Left lung (tissue), 10 donors: ENCODE measurements around the gene TUBA1B. TPM values are rescaled to one million over a fixed set of nuclear protein-coding genes. Genes with fewer than 3 reads are reported as not detected.
"Not testable (repeated sequence)": the region's sequence is repeated elsewhere in the genome, so short reads cannot be mapped to it uniquely, and the experiment has no call there.

Source experiments
- ATAC-seq: fragments of 200-7000 bp; cut with Tn5 transposase; one replicate; pipeline ENCODE4 v1.9.1; 2020; ENCODE audit warnings: moderate library complexity
- DNase-seq, 4 donors: peaks; one replicate each; pipeline ENCODE4 v3.0.0-alpha.2; 2013 to 2020
- H3K27ac ChIP-seq, 2 donors: fragments of 200-600 bp; sonication (generic) in 1 of 2; one replicate each; pipeline versions ENCODE4 v1.5.0 to v1.8.0; 2020 to 2021
- H3K27me3 ChIP-seq, 2 donors: fragments of 200-600 bp; sonication (generic) in 1 of 2; one replicate each; pipeline versions ENCODE4 v1.5.0 to v1.8.0; 2020 to 2021
- H3K36me3 ChIP-seq, 2 donors: fragments of 200-600 bp; sonication (generic) in 1 of 2; one replicate each; pipeline versions ENCODE4 v1.5.0 to v1.8.0; 2020 to 2021
- H3K4me1 ChIP-seq, 2 donors: fragments of 200-600 bp; one replicate each; pipeline ENCODE4 v1.8.0; 2021
- H3K4me3 ChIP-seq, 2 donors: fragments of 200-600 bp; sonication (generic) in 1 of 2; one replicate each; pipeline versions ENCODE4 v1.5.0 to v1.8.0; 2020 to 2021; ENCODE audit warnings: mild to moderate bottlenecking in 1 of 2
- H3K9me3 ChIP-seq, 2 donors: fragments of 200-600 bp; sonication (generic) in 1 of 2; one replicate each; pipeline versions ENCODE4 v1.5.0 to v1.8.0; 2020 to 2021
- intact Hi-C, 2 donors: fragments of 100-400 bp; cut with DNase I; formaldehyde crosslinking; loops; one replicate each; pipeline versions ENCODE4 v1.11.2 to v1.14.2; 2022
- polyA plus RNA-seq, 6 donors: library from polyadenylated mRNA; unstranded; fragments of 120-200 nt; gene quantifications; one replicate each; pipeline ENCODE4 v1.2.1, GENCODE V29; 2013; ENCODE audit not compliant: insufficient read length in 6 of 6
- total RNA-seq, 2 donors: library from RNA; stranded (reverse); fragmentation: NEBNext Ultra II Directional; extraction: Animal tissue kit (Norgen Biotek cat#: 25700); gene quantifications; one replicate each; pipeline ENCODE4 v1.2.1, GENCODE V29; 2021
- TF ChIP-seq, protein P1 (sequence below), 2 donors: fragments of 200-600 bp; sonication (generic) in 1 of 2; IDR thresholded peaks; one replicate each; pipeline versions ENCODE4 v1.5.0 to v1.8.0; 2021; ENCODE audit warnings: antibody characterized with exemption in 2 of 2
- donor health status: DM: no; HTN: yes; CAD: no.
- donor health status: DM: no; HTN: no; CAD: no.

The TUBA1B gene
- total and polyA plus RNA-seq, 8 donors: 603 to 1,514 (median 981) TPM

DNA sequence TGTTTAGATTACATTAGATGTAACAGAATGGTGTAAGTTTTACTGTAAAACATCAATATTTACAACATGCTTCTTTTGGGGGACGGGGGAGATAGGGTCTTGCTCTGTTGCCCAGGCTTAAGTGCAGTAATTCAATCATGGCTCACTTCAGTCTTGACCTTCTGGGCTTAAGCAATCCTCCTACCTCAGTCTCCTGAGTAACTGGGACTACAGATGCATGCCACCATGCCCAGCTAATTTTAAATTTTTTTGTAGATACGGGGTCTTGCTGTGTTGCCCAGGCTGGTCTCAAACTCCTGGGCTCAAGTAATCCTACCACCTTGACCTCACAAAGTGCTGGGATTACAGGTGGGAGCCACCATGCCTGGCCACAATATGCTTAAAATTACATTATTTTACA, 33.9 kb upstream of the TUBA1B start:
- Histone ChIP-seq H3K27me3 (no peaks in the 10 kb centered on the region), H3K36me3 (no peaks in the 10 kb centered on the region), H3K27ac (no peak overlapping the region), H3K9me3 (no peaks in the 10 kb centered on the region), H3K4me1 (peaks cover 0 to 16% of the 10 kb centered on the region in 2 donors), H3K4me3 (no peak overlapping the region)
- TF ChIP-seq, protein P1, sequence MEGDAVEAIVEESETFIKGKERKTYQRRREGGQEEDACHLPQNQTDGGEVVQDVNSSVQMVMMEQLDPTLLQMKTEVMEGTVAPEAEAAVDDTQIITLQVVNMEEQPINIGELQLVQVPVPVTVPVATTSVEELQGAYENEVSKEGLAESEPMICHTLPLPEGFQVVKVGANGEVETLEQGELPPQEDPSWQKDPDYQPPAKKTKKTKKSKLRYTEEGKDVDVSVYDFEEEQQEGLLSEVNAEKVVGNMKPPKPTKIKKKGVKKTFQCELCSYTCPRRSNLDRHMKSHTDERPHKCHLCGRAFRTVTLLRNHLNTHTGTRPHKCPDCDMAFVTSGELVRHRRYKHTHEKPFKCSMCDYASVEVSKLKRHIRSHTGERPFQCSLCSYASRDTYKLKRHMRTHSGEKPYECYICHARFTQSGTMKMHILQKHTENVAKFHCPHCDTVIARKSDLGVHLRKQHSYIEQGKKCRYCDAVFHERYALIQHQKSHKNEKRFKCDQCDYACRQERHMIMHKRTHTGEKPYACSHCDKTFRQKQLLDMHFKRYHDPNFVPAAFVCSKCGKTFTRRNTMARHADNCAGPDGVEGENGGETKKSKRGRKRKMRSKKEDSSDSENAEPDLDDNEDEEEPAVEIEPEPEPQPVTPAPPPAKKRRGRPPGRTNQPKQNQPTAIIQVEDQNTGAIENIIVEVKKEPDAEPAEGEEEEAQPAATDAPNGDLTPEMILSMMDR (IDR thresholded peaks at IDR 0.05): no peak
- no peak for ATAC-seq
- DNase-seq: no peak
- intact Hi-C loops: no loop called here

DNA sequence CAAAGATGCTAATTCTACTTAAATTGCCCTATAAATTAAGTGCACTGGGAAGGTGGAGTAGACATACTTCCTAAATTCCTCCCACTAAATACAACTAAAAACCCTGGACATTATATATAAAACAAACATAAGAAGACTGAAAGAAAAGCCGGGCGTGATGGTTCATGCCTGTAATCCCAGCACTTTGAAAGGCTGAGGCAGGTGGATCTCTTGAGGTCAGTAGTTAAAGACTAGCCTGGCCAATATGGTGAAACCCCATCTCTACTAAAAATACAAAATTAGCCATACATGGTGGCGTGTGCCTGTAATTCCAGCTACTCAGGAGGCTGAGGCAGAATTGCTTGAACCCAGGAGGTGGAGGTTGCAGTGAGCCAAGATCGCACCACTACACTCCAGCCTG, 30.7 kb upstream of the TUBA1B start:
- H3K36me3 ChIP-seq, DNase-seq, ATAC-seq, H3K9me3 ChIP-seq, H3K27ac ChIP-seq, intact Hi-C loops, H3K27me3 ChIP-seq, H3K4me3 ChIP-seq: not testable (repeated sequence)
- peaks cover 0 to 16% of the 10 kb centered on the region in 2 donors for H3K4me1 ChIP-seq

DNA sequence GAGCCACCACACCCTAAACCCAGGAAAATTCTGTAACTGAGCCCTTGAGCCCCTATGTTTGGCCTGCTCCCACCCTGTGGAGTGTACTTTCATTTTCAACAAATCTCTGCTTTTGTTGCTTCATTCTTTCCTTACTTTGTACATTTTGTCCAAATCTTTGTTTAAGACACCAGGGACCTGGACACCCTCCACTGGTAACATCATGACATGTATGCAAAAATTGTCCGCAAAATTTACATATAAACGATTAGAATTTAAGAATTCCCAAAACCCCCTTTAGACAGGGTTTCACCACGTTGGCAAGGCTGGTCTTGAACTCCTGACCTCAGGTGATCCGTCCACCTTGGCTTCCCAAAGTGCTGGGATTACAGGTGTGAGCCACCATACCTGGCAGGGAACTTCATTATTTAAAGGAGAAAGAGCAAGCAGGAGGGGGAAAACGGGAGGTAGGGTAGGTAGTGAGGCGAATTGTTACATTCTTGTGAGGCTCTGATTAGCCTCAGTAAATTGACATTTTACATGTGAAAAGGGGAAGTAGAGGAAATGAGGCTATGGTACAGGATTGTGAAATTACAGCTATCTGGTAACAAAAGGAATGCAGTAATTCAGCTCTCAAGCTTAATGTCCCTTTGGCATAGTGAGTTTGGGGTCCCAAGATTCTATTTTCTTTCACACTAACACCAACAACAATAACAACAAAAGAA, 30.0 kb upstream of the TUBA1B start:
- intact Hi-C loops: no loop called here
- Histone ChIP-seq H3K4me3 (no peak overlapping the region), H3K36me3 (no peaks in the 10 kb centered on the region), H3K27me3 (no peaks in the 10 kb centered on the region), H3K4me1 (peaks cover 0 to 16% of the 10 kb centered on the region in 2 donors), H3K27ac (peak overlapping the region in 1 of 2 donors; percentile 55), H3K9me3 (no peaks in the 10 kb centered on the region)
- TF ChIP-seq, protein P1 (IDR thresholded peaks at IDR 0.05): no peak
- ATAC-seq (no peak), DNase-seq (no peak)

DNA sequence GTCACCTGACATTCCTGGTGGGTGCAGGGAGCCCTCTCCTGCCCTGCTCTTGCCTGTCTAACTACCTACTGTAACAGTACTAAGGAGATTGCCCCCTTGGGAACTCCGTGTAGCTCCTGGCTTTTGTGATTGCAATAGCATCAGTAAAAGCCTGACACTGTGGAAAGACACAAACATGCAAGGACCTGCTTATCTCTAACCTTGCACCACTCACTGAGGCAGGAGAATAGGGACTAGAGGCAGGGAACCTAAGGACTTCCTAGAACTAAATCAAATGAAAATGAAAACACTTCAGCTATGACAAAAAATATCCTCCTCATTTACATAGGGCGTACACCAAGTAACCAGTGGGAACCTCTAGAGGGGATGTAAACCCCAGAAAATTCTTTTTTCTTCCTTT, 29.2 kb upstream of the TUBA1B start:
- intact Hi-C loops: no loop called here
- H3K27ac ChIP-seq: no peak overlapping the region
- H3K36me3 ChIP-seq: no peaks in the 10 kb centered on the region
- H3K9me3 ChIP-seq: no peaks in the 10 kb centered on the region
- no peaks in the 10 kb centered on the region for H3K27me3 ChIP-seq
- DNase-seq (no peak), ATAC-seq (no peak)
- TF ChIP-seq, protein P1 (IDR thresholded peaks at IDR 0.05): no peak
- no peak overlapping the region for H3K4me3 ChIP-seq
- H3K4me1 ChIP-seq: peaks cover 0 to 16% of the 10 kb centered on the region in 2 donors

DNA sequence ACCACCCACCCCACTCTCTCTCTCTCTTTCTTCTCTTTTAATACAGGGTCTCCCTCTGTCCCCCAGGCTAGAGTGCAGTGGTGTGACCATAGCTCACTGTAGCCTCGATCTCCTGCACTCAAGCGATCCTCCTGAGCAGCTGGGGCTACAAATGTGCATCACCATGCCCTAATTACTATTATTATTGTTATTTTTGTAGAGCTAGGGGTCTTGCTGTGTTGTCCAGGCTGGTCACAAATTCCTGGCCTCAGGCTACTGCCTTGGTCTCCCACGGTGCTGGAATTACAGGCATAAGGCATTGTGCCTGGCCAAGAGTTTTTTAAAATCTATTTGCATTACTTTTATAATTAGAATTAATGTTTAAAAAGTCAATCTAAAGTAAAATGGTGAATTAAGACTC, 23.0 kb upstream of the TUBA1B start:
- no peaks in the 10 kb centered on the region for H3K27me3 ChIP-seq
- H3K4me3 ChIP-seq: no peak overlapping the region
- H3K36me3 ChIP-seq: no peaks in the 10 kb centered on the region
- no peak for ATAC-seq
- no peak for DNase-seq
- no peak overlapping the region for H3K27ac ChIP-seq
- H3K9me3 ChIP-seq: no peaks in the 10 kb centered on the region
- H3K4me1 ChIP-seq: no peaks in the 10 kb centered on the region
- TF ChIP-seq, protein P1 (IDR thresholded peaks at IDR 0.05): no peak
- intact Hi-C loops: no loop called here

DNA sequence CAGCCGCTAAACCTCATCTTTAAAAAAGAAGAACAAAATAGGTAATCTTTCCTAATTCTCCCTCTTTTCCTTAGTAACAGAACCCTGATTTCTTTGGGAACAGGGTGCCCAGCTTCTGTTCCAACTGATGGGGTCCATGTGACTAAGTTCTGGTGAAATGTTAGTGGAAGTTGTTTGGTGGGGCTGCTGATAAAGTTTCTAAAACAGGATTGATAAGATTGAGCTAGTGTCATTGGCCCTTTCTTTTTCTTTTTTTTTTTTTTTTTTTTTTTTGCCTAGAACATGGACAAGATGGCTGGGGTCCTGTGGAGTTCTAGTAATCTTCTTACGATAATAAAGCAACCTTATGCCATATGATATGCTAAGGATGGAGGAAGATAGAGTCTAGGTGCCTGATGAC, 16.2 kb upstream of the TUBA1B start:
- Histone ChIP-seq H3K27me3 (no peaks in the 10 kb centered on the region), H3K36me3 (no peaks in the 10 kb centered on the region), H3K4me1 (no peaks in the 10 kb centered on the region), H3K9me3 (no peaks in the 10 kb centered on the region), H3K27ac (no peak overlapping the region), H3K4me3 (no peak overlapping the region)
- intact Hi-C loops: no loop called here
- TF ChIP-seq, protein P1 (IDR thresholded peaks at IDR 0.05): no peak
- no peak for DNase-seq
- ATAC-seq: no peak
